MM.1S (cell line): Measurements from ENCODE around the gene MRPS18A.

Experiments used
- EZH2 ChIP-seq: fragments of 300-600 bp; sonication (generic); optimal IDR thresholded peaks from 2 replicates; pipeline ENCODE3; 2017; ENCODE audit warnings: low read depth, mild to moderate bottlenecking, antibody characterized with exemption, low read length, mixed read lengths
- EZH2phosphoT487 ChIP-seq: fragments of 300-600 bp; sonication (generic); IDR thresholded peaks from 2 replicates; pipeline ENCODE4 v1.6.1; 2018; ENCODE audit warnings: antibody characterized with exemption, low read length
- TF ChIP-seq, protein P1 (sequence below): fragments of 300-600 bp; sonication (generic); IDR thresholded peaks from 2 replicates; pipeline ENCODE4 v1.5.1; 2016; ENCODE audit warnings: antibody characterized with exemption, low read length, mixed read lengths

DNA sequence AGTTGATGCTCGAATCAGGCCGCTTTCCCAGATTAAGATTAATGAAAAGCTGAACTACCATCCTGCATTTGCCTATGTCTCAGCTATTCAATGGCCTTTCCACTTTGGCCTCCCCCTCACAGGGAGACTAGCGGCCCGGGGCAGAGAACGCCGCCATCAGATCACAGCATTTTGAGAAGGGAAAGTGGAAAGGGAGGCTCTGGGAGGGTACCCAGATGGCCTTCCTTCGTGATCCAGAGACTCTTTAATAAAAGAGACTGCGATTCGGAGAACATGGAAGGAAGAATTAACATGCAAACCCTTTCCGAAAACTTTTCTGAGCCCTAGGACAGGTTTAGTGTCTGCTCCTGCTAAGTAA is 533 bp downstream of the MRPS18A start:
- TF ChIP-seq, protein P1, sequence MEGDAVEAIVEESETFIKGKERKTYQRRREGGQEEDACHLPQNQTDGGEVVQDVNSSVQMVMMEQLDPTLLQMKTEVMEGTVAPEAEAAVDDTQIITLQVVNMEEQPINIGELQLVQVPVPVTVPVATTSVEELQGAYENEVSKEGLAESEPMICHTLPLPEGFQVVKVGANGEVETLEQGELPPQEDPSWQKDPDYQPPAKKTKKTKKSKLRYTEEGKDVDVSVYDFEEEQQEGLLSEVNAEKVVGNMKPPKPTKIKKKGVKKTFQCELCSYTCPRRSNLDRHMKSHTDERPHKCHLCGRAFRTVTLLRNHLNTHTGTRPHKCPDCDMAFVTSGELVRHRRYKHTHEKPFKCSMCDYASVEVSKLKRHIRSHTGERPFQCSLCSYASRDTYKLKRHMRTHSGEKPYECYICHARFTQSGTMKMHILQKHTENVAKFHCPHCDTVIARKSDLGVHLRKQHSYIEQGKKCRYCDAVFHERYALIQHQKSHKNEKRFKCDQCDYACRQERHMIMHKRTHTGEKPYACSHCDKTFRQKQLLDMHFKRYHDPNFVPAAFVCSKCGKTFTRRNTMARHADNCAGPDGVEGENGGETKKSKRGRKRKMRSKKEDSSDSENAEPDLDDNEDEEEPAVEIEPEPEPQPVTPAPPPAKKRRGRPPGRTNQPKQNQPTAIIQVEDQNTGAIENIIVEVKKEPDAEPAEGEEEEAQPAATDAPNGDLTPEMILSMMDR, result no peak
- TF ChIP-seq EZH2 (no peak), EZH2phosphoT487 (no peak)
